WTC11 (cell line): ENCODE data around the gene SNRPD3.

Experiments
- CTCF ChIP-seq: fragments of 200-600 bp; IDR thresholded peaks from 2 replicates; pipeline ENCODE4 v1.8.0; 2022; ENCODE audit warnings: antibody characterized with exemption
- NFATC4 ChIP-seq: fragments of 250-450 bp; sonication (Bioruptor Pico); IDR thresholded peaks from 2 replicates; pipeline ENCODE4 v1.9.0; 2021; ENCODE audit warnings: mild to moderate bottlenecking

DNA sequence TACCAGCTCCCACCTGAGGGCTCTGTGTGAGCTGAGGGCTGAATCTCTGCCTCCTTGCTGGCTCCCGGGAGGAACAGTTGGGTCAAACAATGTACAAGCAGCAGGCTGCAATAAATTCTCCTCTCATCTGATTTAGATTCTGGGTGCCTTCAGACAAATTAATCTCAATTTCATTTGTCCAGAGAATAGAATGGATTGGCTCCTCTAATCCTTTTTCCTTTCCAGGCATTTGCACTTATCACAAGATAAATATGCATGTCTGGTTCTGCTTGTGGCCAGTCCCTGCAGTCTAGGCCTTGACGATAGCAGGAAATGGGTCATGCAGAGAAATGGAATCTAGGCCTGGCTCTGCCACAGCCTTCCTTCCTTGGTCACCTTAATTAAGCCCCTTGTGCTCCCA lies 31.9 kb upstream of the SNRPD3 start:
- no peak for TF ChIP-seq CTCF
- no peak for TF ChIP-seq NFATC4 (CRISPR knock-in tag)
